HepG2 (cell line): ENCODE data around the gene TP53TG5. TPM values are rescaled to one million over a fixed set of nuclear protein-coding genes. Genes with fewer than 3 reads are reported as not detected.

Source experiments
- EHMT2 ChIP-seq: fragments of 200-600 bp; sonication (generic); IDR thresholded peaks from 2 replicates; pipeline ENCODE4 v1.7.0; 2017; ENCODE audit warnings: antibody characterized with exemption, low read depth, low read length, borderline replicate concordance
- HIVEP1 ChIP-seq: sonication (generic); formaldehyde crosslinking; IDR thresholded peaks from 2 replicates; pipeline ENCODE4 v1.4.0; 2020; ENCODE audit warnings: mild to moderate bottlenecking, missing genetic modification reagents
- KDM3A ChIP-seq: IDR thresholded peaks from 2 replicates; pipeline ENCODE4 v1.6.1; 2018; ENCODE audit warnings: low read depth, missing compliant biosample characterization
- MIXL1 ChIP-seq: IDR thresholded peaks from 2 replicates; pipeline ENCODE4 v1.6.1; 2016
- NFYC ChIP-seq: IDR thresholded peaks from 2 replicates; pipeline ENCODE4 v1.6.1; 2016; ENCODE audit warnings: missing genetic modification reagents, missing compliant biosample characterization
- PHF20 ChIP-seq: sonication (generic); formaldehyde crosslinking; IDR thresholded peaks from 2 replicates; pipeline ENCODE4 v1.5.0; 2020; ENCODE audit warnings: mild to moderate bottlenecking, missing genetic modification reagents
- POLR2G ChIP-seq: fragments of 200-400 bp; formaldehyde crosslinking; IDR thresholded peaks from 2 replicates; pipeline ENCODE4 v1.6.1; 2018; ENCODE audit warnings: mild to moderate bottlenecking, low read depth, low read length, moderate library complexity
- RNF2 ChIP-seq: fragments of 450-650 bp; conservative IDR thresholded peaks from 2 replicates; pipeline ENCODE4 v1.6.1; 2016; ENCODE audit warnings: low read depth
- TBP ChIP-seq: sonication (generic); formaldehyde crosslinking; IDR thresholded peaks from 2 replicates; pipeline ENCODE4 v1.5.0; 2020; ENCODE audit warnings: missing genetic modification reagents
- YEATS2 ChIP-seq: sonication (generic); formaldehyde crosslinking; IDR thresholded peaks from 2 replicates; pipeline ENCODE4 v1.4.0; 2020; ENCODE audit warnings: missing genetic modification reagents, borderline replicate concordance
- YY1 ChIP-seq: IDR thresholded peaks from 2 replicates; pipeline ENCODE4 v1.6.1; 2011; ENCODE audit warnings: low read length, low read depth, moderate library complexity, mild to moderate bottlenecking; ENCODE audit not compliant: insufficient read depth, insufficient replicate concordance
- ZFP37 ChIP-seq: sonication (generic); formaldehyde crosslinking; IDR thresholded peaks from 2 replicates; pipeline ENCODE4 v1.4.0; 2020; ENCODE audit warnings: missing genetic modification reagents, borderline replicate concordance
- ZNF207 ChIP-seq: fragments of 450-650 bp; IDR thresholded peaks from 2 replicates; pipeline ENCODE4 v1.6.1; 2016; ENCODE audit warnings: antibody characterized with exemption, borderline replicate concordance
- ZNF296 ChIP-seq: sonication (generic); formaldehyde crosslinking; conservative IDR thresholded peaks from 2 replicates; pipeline ENCODE4 v1.5.0; 2020; ENCODE audit warnings: mild to moderate bottlenecking, missing genetic modification reagents
- ZNF317 ChIP-seq: sonication (generic); formaldehyde crosslinking; IDR thresholded peaks from 2 replicates; pipeline ENCODE4 v1.5.0; 2020; ENCODE audit warnings: mild to moderate bottlenecking, missing genetic modification reagents
- ZNF350 ChIP-seq: sonication (generic); formaldehyde crosslinking; IDR thresholded peaks from 2 replicates; pipeline ENCODE4 v1.4.0; 2020; ENCODE audit warnings: mild to moderate bottlenecking, low read depth, missing genetic modification reagents, borderline replicate concordance
- ZNF549 ChIP-seq: sonication (generic); formaldehyde crosslinking; IDR thresholded peaks from 2 replicates; pipeline ENCODE4 v1.5.0; 2020; ENCODE audit warnings: missing genetic modification reagents
- ZNF567 ChIP-seq: sonication (generic); formaldehyde crosslinking; IDR thresholded peaks from 2 replicates; pipeline ENCODE4 v1.8.1; 2023; ENCODE audit warnings: mild to moderate bottlenecking, missing genetic modification reagents, borderline replicate concordance
- ZNF670 ChIP-seq: sonication (generic); formaldehyde crosslinking; IDR thresholded peaks from 2 replicates; pipeline ENCODE4 v1.8.0; 2022; ENCODE audit warnings: mild to moderate bottlenecking, missing genetic modification reagents, borderline replicate concordance
- ZNF772 ChIP-seq: sonication (generic); formaldehyde crosslinking; IDR thresholded peaks from 2 replicates; pipeline ENCODE4 v1.5.0; 2020; ENCODE audit warnings: mild to moderate bottlenecking, missing genetic modification reagents
- polyA plus RNA-seq, 8 experiments: library from polyadenylated mRNA; depleted of rRNA in 3 of 8; stranded (reverse) in 7 of 8; unstranded in 1 of 8; fragments of >200 nt; fragmentation: Illumina TruSeq in 4 of 8; extraction: Trizol in 4 of 8; gene quantifications; 2 replicates each; pipeline versions ENCODE4 v1.2.1 to v1.2.3, GENCODE V29; 2011 to 2016; ENCODE audit warnings: low read depth in 4 of 8, missing spikeins in 1 of 8, mixed read lengths in 1 of 8; ENCODE audit not compliant: insufficient read depth in 1 of 8
- total RNA-seq, 5 experiments: library from RNA; depleted of rRNA; stranded (reverse); fragments of >200 nt; fragmentation: Illumina TruSeq; extraction: Trizol; gene quantifications; 2 replicates each; pipeline ENCODE4 v1.2.3, GENCODE V29; 2016; ENCODE audit warnings: low read depth in 1 of 5
- TF ChIP-seq, protein P1 (sequence below), 2 experiments: fragments of 450-650 bp in 1 of 2; sonication (generic) in 1 of 2; formaldehyde crosslinking; IDR thresholded peaks; 2 replicates each; pipeline versions ENCODE4 v1.5.0 to v1.8.0; 2020 to 2022; ENCODE audit warnings: mild to moderate bottlenecking in 1 of 2, missing genetic modification reagents in 1 of 2
- TF ChIP-seq, protein P2 (sequence below): IDR thresholded peaks from 2 replicates; pipeline ENCODE4 v1.6.1; 2012; ENCODE audit warnings: low read length, improper control_type of control experiment
- TF ChIP-seq, protein P3 (sequence below): sonication (generic); formaldehyde crosslinking; IDR thresholded peaks from 2 replicates; pipeline ENCODE4 v1.8.1; 2022; ENCODE audit warnings: mild to moderate bottlenecking, missing genetic modification reagents
- TF ChIP-seq, protein P4 (sequence below): sonication (generic); formaldehyde crosslinking; IDR thresholded peaks from 2 replicates; pipeline ENCODE4 v1.5.0; 2020; ENCODE audit warnings: missing genetic modification reagents, mild to moderate bottlenecking, borderline replicate concordance
- TF ChIP-seq, protein P5 (sequence below): sonication (generic); formaldehyde crosslinking; IDR thresholded peaks from 2 replicates; pipeline ENCODE4 v1.5.1; 2020; ENCODE audit warnings: missing genetic modification reagents, mild to moderate bottlenecking, borderline replicate concordance

The TP53TG5 gene
- total and polyA plus RNA-seq, 2 of the 13 experiments (the other 11 are each of a cell fraction or from before 2014, with no cell fraction given): 0.11 TPM; not detected in 1

DNA sequence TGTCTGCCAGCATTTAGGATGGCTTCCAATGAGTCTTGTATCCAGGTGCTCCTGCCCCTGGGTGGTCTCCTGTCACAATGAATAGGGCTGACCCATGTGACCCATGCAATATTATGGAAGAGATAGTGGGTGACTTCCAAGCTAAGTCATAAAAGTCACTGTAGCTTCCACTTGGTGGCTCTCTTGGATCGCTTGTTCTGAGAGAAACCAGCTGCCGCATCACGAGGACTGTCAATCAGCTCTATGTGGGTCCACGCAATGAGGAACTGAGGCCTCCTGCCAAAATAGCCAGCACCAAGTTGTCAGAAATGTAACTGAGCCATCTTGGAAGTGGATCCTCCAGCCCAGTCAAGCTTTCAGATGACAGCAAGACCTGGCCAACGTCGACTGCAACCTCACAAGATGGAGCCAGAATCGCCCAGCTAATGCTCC, 55.2 kb downstream of the TP53TG5 start (continued):
- peak; percentile 35; the same call in 1 of the 2 replicates for TF ChIP-seq NFYC (CRISPR knock-in tag)
- TF ChIP-seq ZNF350 (CRISPR knock-in tag): no peak
- TF ChIP-seq KDM3A (CRISPR knock-in tag): 0 out of 2 replicates have a peak, but pooled peaks have one; percentile 57
- TF ChIP-seq HIVEP1 (CRISPR knock-in tag): no peak
- no peak for TF ChIP-seq EHMT2
- no peak for TF ChIP-seq TBP
- TF ChIP-seq, protein P1, sequence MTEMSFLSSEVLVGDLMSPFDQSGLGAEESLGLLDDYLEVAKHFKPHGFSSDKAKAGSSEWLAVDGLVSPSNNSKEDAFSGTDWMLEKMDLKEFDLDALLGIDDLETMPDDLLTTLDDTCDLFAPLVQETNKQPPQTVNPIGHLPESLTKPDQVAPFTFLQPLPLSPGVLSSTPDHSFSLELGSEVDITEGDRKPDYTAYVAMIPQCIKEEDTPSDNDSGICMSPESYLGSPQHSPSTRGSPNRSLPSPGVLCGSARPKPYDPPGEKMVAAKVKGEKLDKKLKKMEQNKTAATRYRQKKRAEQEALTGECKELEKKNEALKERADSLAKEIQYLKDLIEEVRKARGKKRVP (CRISPR knock-in tag; IDR thresholded peaks at IDR 0.05): no peak
- TF ChIP-seq, protein P2, sequence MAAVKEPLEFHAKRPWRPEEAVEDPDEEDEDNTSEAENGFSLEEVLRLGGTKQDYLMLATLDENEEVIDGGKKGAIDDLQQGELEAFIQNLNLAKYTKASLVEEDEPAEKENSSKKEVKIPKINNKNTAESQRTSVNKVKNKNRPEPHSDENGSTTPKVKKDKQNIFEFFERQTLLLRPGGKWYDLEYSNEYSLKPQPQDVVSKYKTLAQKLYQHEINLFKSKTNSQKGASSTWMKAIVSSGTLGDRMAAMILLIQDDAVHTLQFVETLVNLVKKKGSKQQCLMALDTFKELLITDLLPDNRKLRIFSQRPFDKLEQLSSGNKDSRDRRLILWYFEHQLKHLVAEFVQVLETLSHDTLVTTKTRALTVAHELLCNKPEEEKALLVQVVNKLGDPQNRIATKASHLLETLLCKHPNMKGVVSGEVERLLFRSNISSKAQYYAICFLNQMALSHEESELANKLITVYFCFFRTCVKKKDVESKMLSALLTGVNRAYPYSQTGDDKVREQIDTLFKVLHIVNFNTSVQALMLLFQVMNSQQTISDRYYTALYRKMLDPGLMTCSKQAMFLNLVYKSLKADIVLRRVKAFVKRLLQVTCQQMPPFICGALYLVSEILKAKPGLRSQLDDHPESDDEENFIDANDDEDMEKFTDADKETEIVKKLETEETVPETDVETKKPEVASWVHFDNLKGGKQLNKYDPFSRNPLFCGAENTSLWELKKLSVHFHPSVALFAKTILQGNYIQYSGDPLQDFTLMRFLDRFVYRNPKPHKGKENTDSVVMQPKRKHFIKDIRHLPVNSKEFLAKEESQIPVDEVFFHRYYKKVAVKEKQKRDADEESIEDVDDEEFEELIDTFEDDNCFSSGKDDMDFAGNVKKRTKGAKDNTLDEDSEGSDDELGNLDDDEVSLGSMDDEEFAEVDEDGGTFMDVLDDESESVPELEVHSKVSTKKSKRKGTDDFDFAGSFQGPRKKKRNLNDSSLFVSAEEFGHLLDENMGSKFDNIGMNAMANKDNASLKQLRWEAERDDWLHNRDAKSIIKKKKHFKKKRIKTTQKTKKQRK: no peak
- TF ChIP-seq ZNF207: no peak
- no peak for TF ChIP-seq ZNF772 (CRISPR knock-in tag)
- TF ChIP-seq ZNF317: no peak
- TF ChIP-seq, protein P3, sequence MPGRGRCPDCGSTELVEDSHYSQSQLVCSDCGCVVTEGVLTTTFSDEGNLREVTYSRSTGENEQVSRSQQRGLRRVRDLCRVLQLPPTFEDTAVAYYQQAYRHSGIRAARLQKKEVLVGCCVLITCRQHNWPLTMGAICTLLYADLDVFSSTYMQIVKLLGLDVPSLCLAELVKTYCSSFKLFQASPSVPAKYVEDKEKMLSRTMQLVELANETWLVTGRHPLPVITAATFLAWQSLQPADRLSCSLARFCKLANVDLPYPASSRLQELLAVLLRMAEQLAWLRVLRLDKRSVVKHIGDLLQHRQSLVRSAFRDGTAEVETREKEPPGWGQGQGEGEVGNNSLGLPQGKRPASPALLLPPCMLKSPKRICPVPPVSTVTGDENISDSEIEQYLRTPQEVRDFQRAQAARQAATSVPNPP (CRISPR knock-in tag): no peak
- TF ChIP-seq ZNF670 (CRISPR knock-in tag): no peak
- TF ChIP-seq POLR2G: no peak
- no peak for TF ChIP-seq ZNF567
- no peak for TF ChIP-seq ZNF296 (CRISPR knock-in tag)
- no peak for TF ChIP-seq PHF20 (CRISPR knock-in tag)
- TF ChIP-seq, protein P4, sequence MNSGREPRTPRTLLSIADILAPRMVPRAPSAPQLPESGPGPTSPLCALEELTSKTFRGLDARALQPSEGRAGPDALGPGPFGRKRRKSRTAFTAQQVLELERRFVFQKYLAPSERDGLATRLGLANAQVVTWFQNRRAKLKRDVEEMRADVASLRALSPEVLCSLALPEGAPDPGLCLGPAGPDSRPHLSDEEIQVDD: no peak
- TF ChIP-seq YEATS2 (CRISPR knock-in tag): peak; percentile 49; the same call in 1 of the 2 replicates
- no peak for TF ChIP-seq RNF2
- no peak for TF ChIP-seq ZFP37 (CRISPR knock-in tag)
- TF ChIP-seq YY1: peak; percentile 13
- peak; percentile 83; the same call in 1 of the 2 replicates for TF ChIP-seq MIXL1 (CRISPR knock-in tag)
- no peak for TF ChIP-seq ZNF549 (CRISPR knock-in tag)
- TF ChIP-seq, protein P5, sequence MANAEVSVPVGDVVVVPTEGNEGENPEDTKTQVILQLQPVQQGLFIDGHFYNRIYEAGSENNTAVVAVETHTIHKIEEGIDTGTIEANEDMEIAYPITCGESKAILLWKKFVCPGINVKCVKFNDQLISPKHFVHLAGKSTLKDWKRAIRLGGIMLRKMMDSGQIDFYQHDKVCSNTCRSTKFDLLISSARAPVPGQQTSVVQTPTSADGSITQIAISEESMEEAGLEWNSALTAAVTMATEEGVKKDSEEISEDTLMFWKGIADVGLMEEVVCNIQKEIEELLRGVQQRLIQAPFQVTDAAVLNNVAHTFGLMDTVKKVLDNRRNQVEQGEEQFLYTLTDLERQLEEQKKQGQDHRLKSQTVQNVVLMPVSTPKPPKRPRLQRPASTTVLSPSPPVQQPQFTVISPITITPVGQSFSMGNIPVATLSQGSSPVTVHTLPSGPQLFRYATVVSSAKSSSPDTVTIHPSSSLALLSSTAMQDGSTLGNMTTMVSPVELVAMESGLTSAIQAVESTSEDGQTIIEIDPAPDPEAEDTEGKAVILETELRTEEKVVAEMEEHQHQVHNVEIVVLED (CRISPR knock-in tag): no peak
